Lung microvascular endothelial cell (primary cell): ENCODE measurements around the gene DAZAP1. TPM values are rescaled to one million over a fixed set of nuclear protein-coding genes. Genes with fewer than 3 reads are reported as not detected.
A peak's percentile ranks its signal among the peaks of the same experiment; 100 is the strongest.
"Not testable (repeated sequence)": the region's sequence is repeated elsewhere in the genome, so short reads cannot be mapped to it uniquely, and the experiment has no call there.

Source experiments
- DNase-seq, 2 donors: peaks; one replicate each; pipeline versions ENCODE4 v3.0.0 to v3.0.0-alpha.2; 2010; ENCODE audit warnings: low read depth in 2 of 2
- total RNA-seq: library from RNA; depleted of rRNA; stranded (reverse); fragments of >200 nt; gene quantifications from 2 replicates; pipeline ENCODE4 v1.2.1, GENCODE V29; 2014

The DAZAP1 gene
- total RNA-seq, 1 donor from 2014 or later = 46.4 TPM

GRCh38 chr19:1410136-1410786 lies 2.9 kb downstream of the DAZAP1 start:
- peak in 1 of 2 donors; percentile 62 for DNase-seq

- no peak for DNase-seq
These were observed 3.4 kb downstream of the DAZAP1 start for GRCh38 chr19:1410789-1411188.

GRCh38 chr19:1411255-1412191 lies 4.1 kb downstream of the DAZAP1 start:
- DNase-seq = no peak

GRCh38 chr19:1412323-1412923 lies 5.0 kb downstream of the DAZAP1 start:
- no peak for DNase-seq

- no peak for DNase-seq
These were observed 5.8 kb downstream of the DAZAP1 start for GRCh38 chr19:1412995-1413800.

- peak in 1 of 2 donors; percentile 30 for DNase-seq
These were observed 8.8 kb downstream of the DAZAP1 start for GRCh38 chr19:1416014-1416841.

GRCh38 chr19:1417145-1417544 lies 9.8 kb downstream of the DAZAP1 start:
- DNase-seq = no peak

GRCh38 chr19:1417681-1418495 lies 10.5 kb downstream of the DAZAP1 start:
- no peak for DNase-seq

GRCh38 chr19:1418496-1418775 lies 11.1 kb downstream of the DAZAP1 start:
- DNase-seq = no peak

GRCh38 chr19:1418951-1419738 lies 11.8 kb downstream of the DAZAP1 start:
- no peak for DNase-seq

- not testable (repeated sequence) for DNase-seq
These were observed 12.7 kb downstream of the DAZAP1 start for GRCh38 chr19:1420085-1420484.

GRCh38 chr19:1420590-1420989 lies 13.2 kb downstream of the DAZAP1 start:
- no peak for DNase-seq

- no peak for DNase-seq
These were observed 14.0 kb downstream of the DAZAP1 start for GRCh38 chr19:1421218-1421957.

- DNase-seq = no peak
These were observed 14.5 kb downstream of the DAZAP1 start for GRCh38 chr19:1421958-1422305.

GRCh38 chr19:1422360-1422759 lies 15.0 kb downstream of the DAZAP1 start:
- DNase-seq = peak in 1 of 2 donors; percentile 60

- no peak for DNase-seq
These were observed 15.6 kb downstream of the DAZAP1 start for GRCh38 chr19:1422943-1423342.

- no peak for DNase-seq
These were observed 16.2 kb downstream of the DAZAP1 start for GRCh38 chr19:1423436-1424191.
